T follicular helper cell (primary cell): ENCODE measurements around the gene PDZRN4.

ENCODE experiments used
- DNase-seq: peaks from one replicate; pipeline ENCODE4 v3.0.0-alpha.2; 2020; ENCODE audit warnings: low read depth

Gene PDZRN4

GRCh38 chr12:41459111-41459905 is 271.2 kb downstream of the PDZRN4 start:
- DNase-seq = no peak

DNA sequence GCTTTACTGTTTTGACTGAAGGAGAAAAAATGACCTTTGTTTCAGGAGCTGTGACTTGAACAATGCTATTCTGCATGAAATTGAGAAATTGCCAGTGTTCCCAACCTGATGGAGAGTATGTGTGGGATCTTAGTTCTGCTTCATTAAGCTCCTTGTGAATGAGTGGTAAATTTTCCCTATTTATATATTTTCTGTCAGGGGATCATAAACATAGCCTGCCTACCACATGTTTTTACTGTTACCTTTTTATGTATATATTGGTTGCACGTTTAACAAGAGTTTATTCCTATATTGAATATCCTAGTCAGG is 271.7 kb downstream of the PDZRN4 start:
- no peak for DNase-seq

- no peak for DNase-seq
Observed at GRCh38 chr12:41460906-41461305, 272.8 kb downstream of the PDZRN4 start.

DNA sequence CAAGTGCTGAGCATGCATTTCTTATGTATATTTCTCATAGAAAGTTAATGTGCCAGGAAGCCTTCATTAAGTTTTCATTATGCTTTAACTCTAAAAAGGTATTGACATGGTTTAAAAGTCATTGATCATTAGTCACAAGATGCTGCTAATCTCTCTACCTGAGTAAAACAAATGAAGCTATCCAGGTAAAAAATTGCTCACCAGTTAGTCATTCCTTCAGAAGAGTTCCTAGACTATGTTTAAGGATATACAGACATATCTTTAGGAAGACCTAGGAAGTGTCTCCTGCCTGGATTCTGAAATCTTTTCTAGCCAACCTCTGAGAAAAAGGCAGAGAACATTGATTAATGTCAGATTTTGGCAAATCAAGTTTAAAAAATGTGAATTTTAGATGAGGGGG is 274.2 kb downstream of the PDZRN4 start:
- DNase-seq = no peak

DNA sequence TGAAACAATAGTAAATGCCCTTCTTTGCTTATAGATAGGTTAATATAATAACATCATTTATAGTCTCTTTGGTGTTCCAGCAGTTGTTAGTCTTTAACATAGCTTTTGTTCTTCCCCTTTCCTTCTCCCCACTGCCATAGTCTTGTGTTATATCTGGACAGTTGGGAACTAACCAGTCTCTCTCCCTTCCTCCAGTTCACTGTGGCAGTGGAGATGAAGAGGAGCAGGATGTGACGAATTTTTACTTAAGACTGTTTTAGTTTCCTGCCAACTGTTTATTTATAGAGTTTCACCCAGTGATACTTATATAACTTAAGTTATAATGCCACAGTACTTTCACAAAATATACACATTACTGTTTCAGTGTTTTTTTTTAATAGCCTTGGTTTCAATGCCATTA is 277.4 kb downstream of the PDZRN4 start:
- no peak for DNase-seq

GRCh38 chr12:41466300-41466699 is 278.2 kb downstream of the PDZRN4 start:
- DNase-seq = no peak

GRCh38 chr12:41466802-41467201 is 278.7 kb downstream of the PDZRN4 start:
- no peak for DNase-seq

DNA sequence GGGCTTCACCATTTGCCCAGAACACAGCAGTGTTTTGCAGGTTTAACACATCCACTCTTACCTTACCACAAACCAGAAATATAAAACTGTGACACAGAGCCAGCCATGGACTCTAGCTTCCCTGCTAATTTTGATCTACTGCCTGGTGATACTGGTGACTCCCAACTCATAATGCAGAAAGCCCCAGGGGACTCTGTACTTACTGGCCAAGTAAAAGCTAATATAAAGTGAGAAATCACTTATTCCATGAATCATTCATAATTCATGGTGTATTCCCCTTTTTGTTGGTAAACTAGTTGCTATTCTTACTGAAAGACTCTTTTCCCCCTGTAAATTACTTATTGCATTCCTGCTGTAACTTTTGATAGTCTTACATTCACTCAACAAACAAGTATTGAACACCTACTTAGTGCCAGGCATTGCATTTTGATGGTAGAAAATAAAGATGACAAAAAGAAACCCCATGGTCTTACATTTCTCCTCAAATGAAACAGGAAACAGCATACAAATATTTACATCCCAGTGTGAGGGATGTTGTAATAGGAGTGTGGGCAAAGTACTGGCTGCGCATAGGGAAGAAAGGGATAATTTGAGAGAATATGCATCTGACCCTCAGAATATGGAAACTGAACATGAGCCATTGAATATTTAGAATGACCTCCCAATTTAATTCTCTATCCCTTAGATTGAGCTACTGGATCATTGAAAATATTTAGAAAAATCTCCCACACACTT is 279.6 kb downstream of the PDZRN4 start:
- no peak for DNase-seq

GRCh38 chr12:41468341-41468740 is 280.2 kb downstream of the PDZRN4 start:
- no peak for DNase-seq

DNA sequence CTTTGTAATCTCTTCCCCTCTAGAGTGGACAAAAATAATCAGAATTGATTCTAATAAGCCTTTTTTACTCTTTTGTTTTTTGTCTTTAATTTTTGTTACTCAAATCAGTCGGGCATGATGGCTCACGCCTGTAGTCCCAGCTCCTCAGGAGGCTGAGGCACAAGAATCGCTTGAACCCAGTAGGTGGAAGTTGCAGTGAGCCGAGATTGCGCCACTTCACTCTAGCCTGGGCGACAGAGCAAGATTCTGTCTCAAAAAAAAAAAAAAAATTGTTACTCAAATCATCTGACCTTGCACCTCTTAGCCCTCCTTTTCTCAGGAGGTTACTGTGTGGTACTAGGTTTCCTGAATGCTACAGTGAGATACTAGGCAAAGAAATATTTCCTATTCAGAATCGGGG is 280.6 kb downstream of the PDZRN4 start:
- DNase-seq = no peak

DNA sequence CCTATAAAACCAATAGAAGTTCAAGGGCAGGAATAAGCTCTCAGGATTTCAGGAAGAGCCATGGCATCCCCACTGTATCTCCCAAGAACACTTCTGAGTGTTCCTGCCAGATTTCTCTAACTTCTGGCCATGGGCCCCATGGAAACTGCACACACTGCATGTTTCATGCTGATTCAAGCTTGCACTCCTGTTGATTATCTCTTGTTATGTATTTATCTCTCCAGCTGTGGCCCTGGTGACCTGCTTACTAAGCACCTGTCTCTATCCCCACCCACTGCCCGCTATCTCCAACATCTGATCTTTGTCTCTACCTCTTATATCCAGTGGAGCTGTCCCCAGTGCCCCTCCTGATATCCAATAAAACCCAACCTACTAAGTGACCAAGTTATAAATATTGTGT is 285.3 kb downstream of the PDZRN4 start:
- no peak for DNase-seq

DNA sequence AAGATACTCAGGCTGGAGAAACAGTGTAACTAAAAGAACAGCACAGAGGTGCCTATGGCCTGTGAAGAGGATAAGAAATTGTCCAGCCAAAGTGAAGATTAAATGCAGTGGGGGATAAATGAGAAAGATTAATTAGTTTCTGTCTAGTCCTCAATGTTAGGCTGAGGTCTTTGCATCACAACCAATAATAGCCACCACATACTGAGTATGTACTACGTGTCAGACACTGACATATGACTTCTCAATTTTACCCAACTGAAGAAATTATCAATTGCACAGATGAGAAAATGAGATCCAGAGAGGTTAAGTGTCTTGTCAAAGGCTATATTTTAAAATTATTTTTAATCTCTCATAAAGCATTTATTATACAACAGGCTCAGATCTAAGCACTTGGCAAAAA is 285.9 kb downstream of the PDZRN4 start:
- no peak for DNase-seq

DNA sequence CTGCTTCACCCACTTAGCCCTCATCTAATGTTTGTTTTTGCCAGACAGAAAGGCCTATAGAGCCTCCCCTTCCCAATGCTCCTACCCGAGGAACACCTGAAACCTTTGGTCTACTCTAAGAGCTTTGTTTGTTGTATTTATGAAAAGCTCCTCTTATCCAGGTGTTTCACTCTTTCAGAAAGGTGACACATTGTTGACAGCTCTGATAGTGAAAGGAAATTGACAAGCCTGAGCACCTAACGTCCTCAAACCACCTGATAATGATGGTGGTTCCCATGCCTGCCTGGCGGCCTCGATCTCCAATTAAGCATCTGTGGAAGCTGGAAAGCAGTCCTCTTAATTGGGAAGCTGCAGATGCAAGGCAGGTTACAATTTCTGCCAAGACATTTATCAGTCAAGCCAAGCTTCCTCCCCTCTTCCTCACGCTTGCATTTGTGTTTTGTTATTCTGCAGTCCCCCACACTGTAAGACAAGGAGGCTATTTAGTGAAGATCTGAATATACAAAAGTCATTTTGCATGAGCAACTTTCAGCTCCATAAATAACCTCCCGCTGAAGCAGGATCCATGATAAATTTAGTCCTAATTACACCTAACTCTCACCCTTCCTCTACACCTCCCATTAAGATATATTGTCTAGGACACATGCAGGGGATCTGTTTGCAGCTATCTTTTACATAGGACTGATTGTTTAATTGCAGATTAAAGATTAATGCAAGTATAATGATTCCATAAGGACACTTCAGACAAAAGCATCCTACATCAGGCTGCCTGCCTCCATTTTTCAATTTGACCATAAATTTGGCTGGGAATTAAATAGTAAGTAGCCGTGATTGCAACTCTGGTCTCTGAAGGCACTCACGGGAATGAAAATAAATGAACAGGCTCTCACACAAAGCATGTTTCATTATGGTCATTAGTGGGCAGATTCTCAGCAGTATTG is 288.6 kb downstream of the PDZRN4 start:
- DNase-seq = no peak

DNA sequence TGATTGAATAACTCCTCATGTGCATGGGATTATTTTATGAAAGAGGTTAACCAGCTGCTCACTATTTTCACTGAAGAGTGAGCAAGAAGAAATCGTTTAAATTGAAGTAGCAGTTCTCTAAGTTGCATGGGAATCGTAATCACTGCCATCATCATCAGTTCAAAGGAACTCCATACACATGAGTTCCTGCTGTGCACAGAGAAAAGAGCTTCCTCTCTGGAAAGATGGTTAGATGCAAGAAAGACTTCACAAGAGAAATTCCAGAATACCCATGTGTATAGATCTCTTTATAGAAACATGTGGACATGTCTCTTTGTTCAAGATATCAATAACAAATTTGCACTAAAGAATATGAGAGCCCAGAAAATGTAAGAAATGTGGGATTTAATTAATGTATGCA is 291.3 kb downstream of the PDZRN4 start:
- DNase-seq = no peak

DNA sequence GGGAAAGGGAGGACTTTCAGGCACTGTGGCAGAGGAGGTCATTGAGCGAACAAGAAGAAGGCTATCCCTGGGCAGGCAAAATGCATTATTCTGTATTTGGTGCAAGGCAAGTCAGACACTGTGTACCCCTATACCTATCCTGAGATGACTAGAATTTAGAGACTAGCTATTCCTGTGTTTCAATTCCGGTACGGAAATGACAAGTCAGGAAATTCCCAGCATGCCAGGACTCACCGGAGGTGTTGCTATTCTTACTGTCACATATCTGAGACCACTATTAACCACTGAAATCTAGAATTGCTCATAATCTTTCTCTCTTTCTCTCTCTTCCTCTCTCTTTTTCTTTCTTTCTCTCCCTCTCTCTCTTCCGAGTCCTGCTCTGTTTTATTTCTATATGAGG is 297.1 kb downstream of the PDZRN4 start:
- DNase-seq = no peak

- DNase-seq = no peak
Observed at GRCh38 chr12:41486718-41487117, 298.6 kb downstream of the PDZRN4 start.

DNA sequence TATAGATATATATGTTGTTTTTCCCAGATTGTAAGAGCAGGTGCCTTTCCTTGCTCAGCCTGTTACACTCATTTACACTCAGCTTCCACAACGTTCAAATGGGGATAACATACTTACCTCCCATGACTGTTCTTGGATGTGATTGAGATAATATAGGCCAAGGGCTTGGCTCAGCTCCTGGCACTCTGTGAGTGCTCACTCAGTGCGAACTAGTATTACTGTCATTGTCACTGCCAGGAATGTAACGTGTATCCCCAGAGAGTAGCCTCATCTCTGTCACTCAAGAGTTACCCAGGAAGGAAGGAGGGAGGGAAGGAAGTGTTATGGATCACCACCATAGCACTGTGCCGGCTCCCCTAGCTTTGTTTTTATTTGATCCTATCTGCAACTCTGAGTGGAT is 307.9 kb downstream of the PDZRN4 start:
- DNase-seq = no peak

DNA sequence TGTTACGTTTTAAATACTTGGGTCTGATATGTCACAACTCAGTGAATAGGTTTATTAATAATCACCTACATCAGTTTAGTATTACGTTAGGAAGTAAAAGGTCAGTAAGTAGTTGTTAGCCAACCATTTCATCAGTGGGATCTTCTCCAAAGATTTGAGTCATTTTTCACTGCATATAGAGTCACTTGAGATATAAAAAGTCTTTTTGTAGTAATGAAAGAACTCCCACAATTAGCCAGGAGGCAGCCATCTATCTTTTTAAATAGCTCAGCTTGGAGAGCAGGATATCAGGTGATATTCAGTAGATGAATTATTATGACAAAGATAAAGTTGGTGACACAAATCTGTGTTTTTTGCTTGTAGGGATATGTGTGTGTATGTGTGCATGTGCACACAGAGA is 309.3 kb downstream of the PDZRN4 start:
- DNase-seq = no peak

DNA sequence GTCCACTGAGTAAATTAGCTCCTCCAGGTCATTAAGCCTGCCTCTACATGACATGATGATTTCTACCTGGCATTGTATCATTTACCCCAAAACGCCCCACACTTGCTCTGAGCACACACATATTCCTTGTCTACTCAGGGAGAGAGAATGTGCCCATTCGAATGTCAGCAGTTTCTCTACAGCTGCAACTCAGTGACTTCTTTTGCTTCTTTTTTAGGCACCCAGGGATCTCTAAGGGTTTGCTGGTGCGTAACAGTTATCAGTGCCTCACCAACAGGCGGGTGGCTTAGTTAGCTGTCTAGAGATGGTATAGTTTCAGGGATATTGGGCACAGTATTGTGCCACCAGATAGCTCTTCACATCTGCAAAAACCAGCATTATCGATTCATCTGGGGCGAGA is 316.9 kb downstream of the PDZRN4 start:
- DNase-seq = no peak

DNA sequence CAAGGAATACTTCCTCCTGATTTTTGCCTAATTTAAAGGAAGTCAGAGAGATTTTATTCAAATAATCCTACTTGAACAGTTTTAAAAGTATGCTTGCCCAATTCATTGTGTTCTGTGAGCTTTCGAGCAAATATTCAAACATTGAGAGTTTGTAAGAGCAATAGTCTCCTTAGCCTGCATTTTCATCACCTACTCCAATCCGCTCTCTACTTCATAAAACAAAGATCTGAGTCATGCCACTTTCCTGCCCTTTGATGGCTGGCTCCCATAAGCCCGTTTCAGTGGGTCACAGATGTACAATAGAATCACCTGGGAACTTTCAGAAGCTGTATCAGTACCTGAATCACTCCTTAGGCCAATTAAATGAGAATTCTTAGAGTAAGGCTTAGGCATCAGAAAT is 319.2 kb downstream of the PDZRN4 start:
- DNase-seq = no peak

- DNase-seq = no peak
Observed at GRCh38 chr12:41509271-41510055, 321.3 kb downstream of the PDZRN4 start.

- no peak for DNase-seq
Observed at GRCh38 chr12:41510470-41510869, 322.4 kb downstream of the PDZRN4 start.
